SJCRH30 (cell line): ENCODE results near the gene HNRNPA0. TPM values are rescaled to one million over a fixed set of nuclear protein-coding genes. Genes with fewer than 3 reads are reported as not detected.

Experiments used
- DNase-seq, 2 experiments: peaks; one replicate each; pipeline ENCODE4 v3.0.0-alpha.2; 2015 to 2020
- H3K27ac ChIP-seq: fragments of 250-450 bp; sonication (Bioruptor Pico); 2 replicates; pipeline ENCODE4 v1.5.1; 2020; ENCODE audit warnings: mild to moderate bottlenecking, moderate library complexity
- H3K27me3 ChIP-seq: fragments of 250-450 bp; sonication (Bioruptor Pico); 2 replicates; pipeline ENCODE4 v1.5.1; 2020; ENCODE audit warnings: mild to moderate bottlenecking, moderate library complexity
- H3K36me3 ChIP-seq: fragments of 250-450 bp; sonication (Bioruptor Pico); 2 replicates; pipeline ENCODE4 v1.5.1; 2020; ENCODE audit warnings: mild to moderate bottlenecking, moderate library complexity
- H3K4me1 ChIP-seq: fragments of 250-450 bp; sonication (Bioruptor Pico); 2 replicates; pipeline ENCODE4 v1.5.1; 2020; ENCODE audit warnings: mild to moderate bottlenecking, moderate library complexity
- H3K4me3 ChIP-seq: fragments of 250-450 bp; sonication (Bioruptor Pico); 2 replicates; pipeline ENCODE4 v1.5.1; 2020; ENCODE audit warnings: mild to moderate bottlenecking, moderate library complexity
- H3K9me3 ChIP-seq: fragments of 250-450 bp; sonication (Bioruptor Pico); replicated peaks from 2 replicates; pipeline ENCODE4 v1.5.1; 2020; ENCODE audit warnings: mild to moderate bottlenecking, moderate library complexity
- total RNA-seq: library from RNA; depleted of rRNA; stranded (reverse); fragments of >200 nt; shearing (Covaris generic); gene quantifications from 2 replicates; pipeline ENCODE4 v1.2.3, GENCODE V29; 2014; rRNA removed

Gene HNRNPA0
- total RNA-seq, 1 experiment from 2014 or later = 36.3 TPM

DNA sequence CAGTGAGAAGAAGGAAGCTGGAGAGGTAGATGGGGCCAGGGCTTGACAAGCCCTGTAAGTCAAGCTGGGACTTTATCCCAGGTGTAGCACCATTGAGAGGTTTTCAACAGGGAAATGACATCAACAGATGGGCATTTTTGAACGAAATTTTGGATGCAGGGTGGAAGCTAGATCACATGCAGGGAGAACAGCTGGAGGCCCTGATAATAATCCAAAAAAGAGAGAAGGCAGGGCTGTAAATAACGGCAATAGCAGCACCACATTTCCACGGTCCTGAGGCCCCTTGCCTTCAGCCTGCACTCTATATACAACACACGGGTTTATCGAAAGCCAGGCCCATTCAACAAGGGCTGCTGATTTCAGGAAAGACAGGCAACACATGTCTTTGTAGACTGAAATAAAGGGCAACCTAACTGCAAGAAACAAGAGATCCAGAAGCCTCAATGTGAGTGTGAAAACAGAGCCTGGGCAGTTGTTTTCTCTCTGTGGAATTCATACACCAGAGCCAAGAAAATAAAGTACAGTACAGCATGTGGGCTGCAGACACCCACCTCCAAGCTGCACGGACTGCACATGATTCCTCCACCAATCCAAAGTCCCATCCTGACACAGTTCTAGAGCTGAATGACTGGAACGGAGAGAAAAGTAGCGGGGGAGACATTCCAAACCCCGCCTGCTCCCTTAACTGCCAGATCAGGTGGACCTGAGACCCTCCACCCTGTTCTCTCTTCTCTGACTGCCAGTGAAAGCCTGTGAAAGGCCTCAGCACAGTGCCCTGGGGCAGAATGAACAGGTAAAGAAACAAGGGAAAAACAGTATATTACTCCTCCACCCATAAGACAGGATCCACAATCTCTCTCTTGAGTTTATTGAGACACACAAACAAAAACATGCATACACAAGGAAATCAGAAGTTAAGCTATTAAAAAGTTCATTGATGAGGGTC lies 54.6 kb downstream of the HNRNPA0 start:
- no peak overlapping the region for H3K27ac ChIP-seq
- H3K27me3 ChIP-seq = peaks cover 16% of the 10 kb centered on the region
- DNase-seq = no peak
- H3K4me1 ChIP-seq = no peaks in the 10 kb centered on the region
- H3K9me3 ChIP-seq = no peaks in the 10 kb centered on the region
- H3K36me3 ChIP-seq = no peaks in the 10 kb centered on the region
- no peak overlapping the region for H3K4me3 ChIP-seq

GRCh38 chr5:137696481-137696880 lies 57.7 kb downstream of the HNRNPA0 start:
- Histone ChIP-seq H3K27ac (no peak overlapping the region), H3K27me3 (peaks cover 16% of the 10 kb centered on the region; the same call in 1 of the 2 replicates), H3K9me3 (no peaks in the 10 kb centered on the region), H3K36me3 (no peaks in the 10 kb centered on the region), H3K4me3 (no peak overlapping the region), H3K4me1 (no peaks in the 10 kb centered on the region)
- no peak for DNase-seq

DNA sequence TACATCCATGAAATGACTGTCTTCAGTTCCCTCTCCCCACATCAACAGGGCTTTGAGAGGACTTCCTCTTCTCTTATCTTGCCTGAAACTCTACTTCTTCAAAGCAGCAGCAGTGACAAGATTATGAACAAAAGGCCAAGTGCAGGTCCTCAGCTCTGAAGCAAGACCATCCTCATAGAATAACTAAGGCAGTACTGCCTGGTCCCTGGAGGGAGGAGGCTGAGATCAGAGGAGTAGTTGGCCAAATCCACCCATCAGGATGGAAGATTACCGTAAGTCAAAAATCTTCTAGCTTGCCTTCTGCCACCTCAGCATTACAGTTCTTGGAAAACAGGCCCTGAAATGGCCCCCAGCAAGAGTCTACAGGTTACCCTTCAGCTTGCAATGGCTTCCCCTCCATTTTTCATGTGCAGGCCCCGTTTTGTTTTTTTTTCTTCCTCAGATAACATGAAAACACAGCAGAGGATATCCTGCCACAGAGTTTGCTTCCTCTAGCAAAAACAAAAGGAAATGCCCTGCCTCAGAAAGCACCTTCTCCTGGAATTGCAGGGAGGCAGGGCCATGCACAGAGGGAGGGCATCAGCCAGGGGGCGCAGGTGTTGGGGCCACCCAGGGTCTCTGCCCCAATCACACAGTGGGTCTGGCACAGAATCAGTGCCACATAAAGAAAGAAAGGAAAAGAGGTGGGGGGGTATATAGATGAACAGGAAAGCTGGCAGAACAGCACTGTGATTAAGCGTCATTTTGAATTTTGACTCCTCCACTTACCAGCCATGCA lies 58.3 kb downstream of the HNRNPA0 start:
- Histone ChIP-seq H3K36me3 (no peaks in the 10 kb centered on the region), H3K9me3 (no peaks in the 10 kb centered on the region), H3K27ac (no peak overlapping the region), H3K4me3 (no peak overlapping the region), H3K4me1 (no peaks in the 10 kb centered on the region), H3K27me3 (peaks cover 11% of the 10 kb centered on the region; the same call in 1 of the 2 replicates)
- DNase-seq = no peak

Other genes starting within 250 kb of the HNRNPA0 start
- 0.03 TPM in 1 of 2 replicates, not detected in the other for gene KLHL3, start 18.3 kb downstream of the HNRNPA0 start, total RNA-seq
- not detected in 2 replicates for gene MYOT, start 113.5 kb upstream of the HNRNPA0 start, total RNA-seq
- not detected in 2 replicates for gene PKD2L2, start 135.1 kb upstream of the HNRNPA0 start, total RNA-seq